Calu3 (cell line): Measurements from ENCODE around the gene STX2. TPM values are rescaled to one million over a fixed set of nuclear protein-coding genes. Genes with fewer than 3 reads are reported as not detected.
A peak's percentile ranks its signal among the peaks of the same experiment; 100 is the strongest.

Experiments used
- BruUV-seq: library from RNA; stranded (reverse); fragments of 400-500 nt; replicated peaks from 2 replicates; lab custom pipeline; 2021; lab: Mats Ljungman, UMichigan
- CTCF ChIA-PET: fragments of 300-600 bp; sonication (Branson Sonifier 250); formaldehyde crosslinking; loops from one replicate; lab custom pipeline; 2022; ENCODE audit warnings: antibody characterized with exemption; lab: Charles Lee
- DNase-seq: peaks from one replicate; pipeline ENCODE4 v3.0.0; 2022
- H3K27ac Mint-ChIP-seq: one replicate; pipeline ENCODE4 v1.8.0; 2022; ENCODE audit warnings: mixed read lengths; ENCODE audit not compliant: unreplicated experiment
- H3K27me3 Mint-ChIP-seq: one replicate; pipeline ENCODE4 v1.8.0; 2022; ENCODE audit warnings: mixed read lengths; ENCODE audit not compliant: unreplicated experiment
- H3K36me3 Mint-ChIP-seq: one replicate; pipeline ENCODE4 v1.8.0; 2022; ENCODE audit warnings: mild to moderate bottlenecking, moderate library complexity, mixed read lengths; ENCODE audit not compliant: insufficient read depth, unreplicated experiment
- H3K4me1 Mint-ChIP-seq: one replicate; pipeline ENCODE4 v1.8.0; 2022; ENCODE audit warnings: mild to moderate bottlenecking, low read depth, mixed read lengths; ENCODE audit not compliant: unreplicated experiment
- H3K4me3 Mint-ChIP-seq: one replicate; pipeline ENCODE4 v1.8.0; 2022; ENCODE audit warnings: mild to moderate bottlenecking, low read depth, moderate library complexity, mixed read lengths; ENCODE audit not compliant: unreplicated experiment
- H3K9me3 Mint-ChIP-seq: one replicate; pipeline ENCODE4 v1.8.0; 2022; ENCODE audit warnings: low read depth, mixed read lengths; ENCODE audit not compliant: unreplicated experiment
- CTCF ChIP-seq: fragments of 200-600 bp; IDR thresholded peaks from one replicate; pipeline ENCODE4 v1.8.0; 2022; ENCODE audit warnings: antibody characterized with exemption; ENCODE audit not compliant: unreplicated experiment
- intact Hi-C: fragments of 100-400 bp; cut with micrococcal nuclease; formaldehyde crosslinking; loops from one replicate; pipeline ENCODE4 v1.10.0; 2022; ENCODE audit not compliant: unreplicated experiment
- total RNA-seq: library from RNA; stranded (reverse); gene quantifications from 2 replicates; pipeline ENCODE4 v1.2.3, GENCODE V29; 2022

STX2 gene
- total RNA-seq, 1 experiment from 2014 or later: 26.7 TPM

GRCh38 chr12:130748786-130749185 lies 90.3 kb downstream of the STX2 start:
- H3K4me1 Mint-ChIP-seq: no peaks in the 10 kb centered on the region
- intact Hi-C loops: loop anchor here (5.0 kb wide), 2 partner anchors 346 to 411 kb away; partner anchors contain the start of gene PIWIL1
- no peak overlapping the region for H3K27ac Mint-ChIP-seq
- no peak for DNase-seq
- CTCF ChIA-PET: interaction anchor here (0.6 to 1.3 kb wide), 2 partner anchors 11 to 513 kb away, joined by 3 read pairs; no protein-coding TSS in a partner anchor
- H3K9me3 Mint-ChIP-seq: no peaks in the 10 kb centered on the region
- no peak overlapping the region for H3K4me3 Mint-ChIP-seq
- BruUV-seq: no TSS peak
- H3K36me3 Mint-ChIP-seq: peaks cover 8% of the 10 kb centered on the region
- peaks cover 26% of the 10 kb centered on the region for H3K27me3 Mint-ChIP-seq
- TF ChIP-seq CTCF: no peak

- peak; percentile 85 for DNase-seq
- H3K4me3 Mint-ChIP-seq: no peak overlapping the region
- no peak overlapping the region for H3K27ac Mint-ChIP-seq
- H3K27me3 Mint-ChIP-seq: peaks cover 26% of the 10 kb centered on the region
- CTCF ChIA-PET: interaction anchor here (0.6 to 1.3 kb wide), 2 partner anchors 12 to 513 kb away, joined by 3 read pairs; no protein-coding TSS in a partner anchor
- peak; percentile 90 for TF ChIP-seq CTCF
- BruUV-seq: no TSS peak
- H3K9me3 Mint-ChIP-seq: no peaks in the 10 kb centered on the region
- H3K4me1 Mint-ChIP-seq: no peaks in the 10 kb centered on the region
- intact Hi-C loops: loop anchor here (5.0 kb wide), 2 partner anchors 346 to 411 kb away; partner anchors contain the start of gene PIWIL1
- H3K36me3 Mint-ChIP-seq: peaks cover 8% of the 10 kb centered on the region
Measured at GRCh38 chr12:130747867-130748740, 90.9 kb downstream of the STX2 start.

- no peak for DNase-seq
- Mint-ChIP-seq H3K4me1 (no peaks in the 10 kb centered on the region), H3K9me3 (no peaks in the 10 kb centered on the region), H3K27me3 (peaks cover 26% of the 10 kb centered on the region), H3K36me3 (peaks cover 8% of the 10 kb centered on the region), H3K27ac (no peak overlapping the region), H3K4me3 (no peak overlapping the region)
- intact Hi-C loops: loop anchor here (5.0 kb wide), 2 partner anchors 344 to 409 kb away; partner anchors contain the start of gene PIWIL1
- BruUV-seq: no TSS peak
- TF ChIP-seq CTCF: no peak
- CTCF ChIA-PET: no interaction called here
Measured at GRCh38 chr12:130746546-130746945, 92.5 kb downstream of the STX2 start.

GRCh38 chr12:130745921-130746320 lies 93.1 kb downstream of the STX2 start:
- CTCF ChIA-PET: no interaction called here
- no peak for DNase-seq
- no peak for TF ChIP-seq CTCF
- Mint-ChIP-seq H3K4me1 (no peaks in the 10 kb centered on the region), H3K27ac (no peak overlapping the region), H3K4me3 (no peak overlapping the region), H3K9me3 (no peaks in the 10 kb centered on the region), H3K36me3 (peaks cover 8% of the 10 kb centered on the region), H3K27me3 (peaks cover 26% of the 10 kb centered on the region)
- intact Hi-C loops: loop anchor here (5.0 kb wide), 2 partner anchors 344 to 409 kb away; partner anchors contain the start of gene PIWIL1
- BruUV-seq: no TSS peak
